Measurements from ENCODE around the gene ARHGAP6.

ARHGAP6 gene

DNA sequence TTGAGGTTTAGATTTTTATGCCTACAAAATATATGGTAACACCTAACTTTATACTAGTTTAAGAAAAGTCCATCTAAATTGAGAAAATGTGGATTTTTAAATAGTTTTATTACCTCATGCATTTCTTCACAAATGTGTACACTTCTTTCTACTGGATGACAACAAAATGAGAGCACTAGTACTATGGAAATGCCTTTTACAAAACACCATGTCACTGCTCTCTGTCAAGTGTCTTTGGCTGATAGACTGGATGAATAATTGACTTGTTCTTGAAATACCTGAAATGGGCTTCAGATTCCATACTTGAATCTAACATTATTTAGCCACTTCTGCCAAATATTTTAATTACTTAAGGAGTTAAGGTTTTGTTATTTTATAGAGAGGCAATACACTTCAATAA is 323.0 kb downstream of the ARHGAP6 start:
- no peak for FAIRE-seq

DNA sequence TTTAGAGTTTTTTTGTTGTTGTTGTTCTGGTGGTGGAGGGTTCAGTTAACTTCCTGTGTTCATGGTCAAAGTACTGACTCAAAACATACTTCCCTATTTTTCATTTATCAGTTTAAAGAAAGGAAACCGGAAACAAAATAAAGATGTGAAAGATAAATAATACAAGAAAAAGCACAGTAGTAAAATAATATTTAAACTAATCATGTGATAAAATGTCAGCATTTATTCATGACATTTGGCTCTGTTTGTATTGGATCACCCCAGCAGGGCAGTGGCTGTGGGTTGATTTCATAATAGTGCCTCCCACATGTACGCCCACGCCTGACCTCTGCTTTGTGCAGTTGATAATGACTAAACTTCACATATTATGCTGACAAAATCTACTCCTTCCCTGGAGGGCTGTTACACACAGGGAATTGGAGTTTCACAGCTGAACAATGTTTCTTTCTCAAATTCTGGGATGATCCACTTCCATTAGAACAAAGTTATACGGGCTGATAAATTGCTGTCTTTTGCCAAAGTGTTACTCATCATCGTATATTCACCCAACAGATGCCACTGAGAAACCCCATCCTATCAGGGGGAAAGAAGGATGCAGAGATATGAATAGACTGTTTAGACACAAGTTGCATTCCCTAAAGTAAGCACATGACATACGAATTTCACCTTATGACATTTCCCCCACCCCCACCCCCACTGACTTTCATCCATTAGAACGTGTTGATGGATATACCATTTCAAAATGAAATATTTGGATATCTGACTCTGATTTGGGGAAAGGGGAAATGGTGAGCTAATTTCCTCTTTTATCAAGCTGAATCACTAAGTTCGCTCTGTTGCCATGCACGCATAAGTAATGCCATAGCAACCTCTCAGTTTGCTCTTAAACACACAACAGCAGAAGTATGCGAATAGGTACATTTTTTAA is 324.2 kb downstream of the ARHGAP6 start:
- no peak for FAIRE-seq

DNA sequence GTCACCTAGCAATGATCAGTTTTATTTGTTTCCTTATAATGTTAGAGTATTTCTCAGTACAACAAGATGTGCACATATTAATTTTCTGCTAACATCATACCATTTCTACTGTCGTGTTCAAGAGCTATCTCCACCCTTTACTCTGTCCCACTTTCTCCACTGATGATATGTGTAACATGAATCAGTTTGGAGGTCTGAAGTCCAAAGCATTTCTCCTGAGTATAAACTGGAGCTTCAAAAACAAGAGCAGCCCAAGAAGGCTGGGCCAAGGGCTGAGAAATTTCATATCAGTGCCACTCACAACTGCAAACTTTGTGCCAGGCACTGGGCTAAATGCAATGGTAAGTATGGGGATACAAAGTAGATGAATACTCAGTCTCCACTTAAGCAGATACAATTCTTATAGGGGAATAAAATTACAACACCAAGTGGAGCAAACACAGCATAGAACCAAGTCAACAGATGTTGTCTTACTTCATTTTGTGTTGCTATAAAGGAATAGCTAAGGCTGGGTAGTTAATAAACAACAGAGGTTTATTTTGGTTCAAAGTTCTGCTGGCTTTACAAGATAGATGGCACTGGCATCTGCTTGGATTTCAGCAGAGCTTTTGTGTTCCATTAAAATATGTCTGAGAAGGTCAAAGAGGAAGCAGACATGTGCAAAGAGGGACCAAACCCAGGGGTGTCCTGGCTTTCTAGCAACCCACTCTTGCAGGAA is 328.3 kb downstream of the ARHGAP6 start:
- no peak for FAIRE-seq

DNA sequence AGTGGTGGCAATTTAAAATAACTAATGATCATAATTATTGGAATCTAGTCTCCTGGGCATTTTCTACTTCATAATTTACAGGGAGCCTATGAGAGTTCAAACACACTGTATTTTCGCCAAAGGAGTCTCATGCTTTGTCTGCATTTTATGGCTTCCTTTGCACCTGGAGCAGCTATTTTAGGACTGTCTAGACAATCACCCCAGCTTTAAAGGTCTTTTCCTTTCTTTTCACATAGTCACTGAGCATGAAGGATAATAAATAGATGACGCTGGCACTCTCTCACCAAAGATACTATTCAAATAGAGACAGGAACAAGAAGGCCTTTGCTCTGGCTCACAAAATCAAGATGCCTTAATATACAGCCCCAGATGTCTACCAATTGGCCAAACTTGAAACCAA is 329.5 kb downstream of the ARHGAP6 start:
- no peak for FAIRE-seq

DNA sequence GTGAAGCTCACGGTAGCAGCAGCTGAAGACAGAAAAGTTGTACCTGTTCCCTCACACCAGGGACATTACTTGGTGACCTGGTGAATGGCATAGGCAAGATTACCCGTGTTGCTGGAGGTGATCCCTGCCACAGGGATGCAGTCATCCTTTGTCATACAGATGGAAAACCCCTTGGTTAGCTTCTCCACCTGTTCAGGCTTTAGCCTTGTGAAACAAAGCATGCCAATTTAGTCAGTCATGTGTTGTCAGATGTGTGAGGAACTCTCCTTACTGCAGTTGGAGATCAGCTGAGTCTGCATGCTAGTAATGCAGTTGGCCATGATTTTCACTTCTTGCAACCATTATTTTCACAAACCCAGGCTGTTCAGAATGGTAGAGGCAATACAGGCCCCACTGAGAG is 331.6 kb downstream of the ARHGAP6 start:
- no peak for FAIRE-seq

DNA sequence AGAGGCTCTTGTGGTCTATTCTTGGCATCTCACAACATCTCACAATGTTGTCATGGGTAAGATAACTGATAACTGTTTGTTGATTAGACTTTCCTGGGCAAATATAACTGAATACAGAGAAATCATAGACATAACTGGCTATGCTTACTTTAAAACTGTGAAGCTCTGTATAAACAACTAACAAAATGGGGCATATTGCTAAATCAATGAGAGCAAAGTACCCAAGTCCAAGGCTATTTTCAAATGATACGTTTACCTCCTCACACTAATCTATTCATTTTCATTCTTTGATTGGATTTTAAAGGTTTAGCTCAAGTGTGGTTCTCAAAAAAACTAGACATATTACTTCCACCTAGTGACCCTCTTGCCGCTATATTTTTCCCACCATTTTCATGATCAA is 333.9 kb downstream of the ARHGAP6 start:
- no peak for FAIRE-seq

DNA sequence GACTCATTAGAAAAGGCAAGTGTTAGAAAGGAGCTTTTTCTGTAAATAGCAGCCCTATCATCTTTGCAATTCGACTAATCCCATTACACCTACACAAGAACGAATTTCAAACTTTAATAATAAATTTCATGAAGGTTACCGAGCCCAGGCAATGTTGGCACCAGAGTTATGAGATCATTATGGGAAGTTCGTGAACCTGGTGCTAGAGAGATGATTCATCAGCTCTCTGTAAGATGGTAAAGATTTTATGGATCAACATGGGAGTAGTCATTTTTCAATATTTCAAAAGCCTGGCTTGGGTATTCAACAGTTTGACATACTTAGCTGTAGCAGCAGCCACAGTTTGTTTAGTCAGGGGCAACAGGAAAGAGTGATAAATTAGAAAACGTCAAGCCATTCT is 336.7 kb downstream of the ARHGAP6 start:
- no peak for FAIRE-seq

DNA sequence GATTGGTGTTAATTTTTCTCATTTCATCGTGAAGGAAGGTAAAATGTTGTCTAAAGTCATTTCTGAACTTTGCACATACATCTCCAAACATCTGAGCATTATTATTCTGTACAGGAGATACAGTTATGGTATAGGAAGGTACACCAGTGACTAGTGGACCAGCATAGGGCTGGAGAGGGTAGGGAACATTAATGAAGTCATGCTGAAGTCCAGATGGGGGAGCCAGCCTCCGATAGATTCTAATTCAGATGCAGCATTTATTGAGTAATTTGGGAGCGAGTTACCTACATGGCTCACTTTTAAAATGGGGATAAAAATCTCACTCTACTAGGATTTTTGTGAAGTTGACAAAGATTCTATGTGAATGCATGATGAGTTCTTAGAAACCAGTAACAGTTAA is 337.6 kb downstream of the ARHGAP6 start:
- FAIRE-seq: no peak

DNA sequence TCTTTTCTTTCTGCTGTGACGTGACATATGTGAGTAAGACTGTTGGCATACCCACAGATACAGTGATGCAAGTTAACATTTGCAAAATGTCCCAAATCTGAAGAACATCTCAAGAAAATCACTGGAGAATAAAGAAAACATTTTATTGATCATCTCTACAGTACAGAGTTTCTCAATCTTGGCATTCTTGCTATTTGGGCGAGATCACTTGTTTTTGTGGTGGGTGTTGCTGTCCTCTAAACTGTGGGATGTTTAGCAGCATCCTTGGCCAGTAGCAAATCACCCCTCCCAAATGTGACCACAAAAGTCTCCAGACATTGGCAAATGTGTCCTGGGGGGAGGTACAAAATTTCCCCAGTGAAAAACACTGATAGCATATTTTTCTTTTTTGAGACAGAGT is 343.7 kb downstream of the ARHGAP6 start:
- no peak for FAIRE-seq

DNA sequence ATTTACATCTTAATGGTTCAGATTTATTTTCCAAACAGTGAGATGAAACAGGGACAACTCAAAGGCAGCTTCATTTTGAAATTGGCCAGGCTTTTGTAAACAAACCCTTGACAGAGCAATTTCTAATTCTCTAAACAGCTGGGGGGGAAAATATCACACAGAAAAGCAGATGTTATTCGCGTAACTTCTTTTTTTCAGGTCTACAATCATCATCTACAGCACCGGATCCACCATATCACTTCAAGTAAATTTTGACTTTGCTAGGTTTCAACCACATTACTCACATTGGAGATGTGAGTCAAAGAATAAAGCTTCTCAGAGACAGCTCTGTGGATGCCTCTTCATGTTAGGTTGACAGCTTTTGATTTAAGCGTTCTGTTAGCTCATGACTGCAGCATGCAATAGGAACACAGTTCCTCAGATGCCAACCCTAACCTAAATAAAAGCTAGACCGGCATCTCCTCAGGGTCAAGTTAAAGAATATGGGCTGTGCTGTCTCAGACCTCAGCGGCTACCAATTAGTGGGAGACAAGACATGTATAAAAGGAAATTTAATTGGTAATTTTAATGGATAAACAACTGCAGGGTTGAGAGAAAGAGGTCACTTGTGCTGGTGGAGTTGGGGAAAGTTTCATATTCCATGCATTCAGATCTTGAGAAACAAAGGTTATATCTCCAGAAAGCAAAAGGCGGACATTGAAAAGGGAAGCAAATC is 345.8 kb downstream of the ARHGAP6 start:
- FAIRE-seq: no peak

DNA sequence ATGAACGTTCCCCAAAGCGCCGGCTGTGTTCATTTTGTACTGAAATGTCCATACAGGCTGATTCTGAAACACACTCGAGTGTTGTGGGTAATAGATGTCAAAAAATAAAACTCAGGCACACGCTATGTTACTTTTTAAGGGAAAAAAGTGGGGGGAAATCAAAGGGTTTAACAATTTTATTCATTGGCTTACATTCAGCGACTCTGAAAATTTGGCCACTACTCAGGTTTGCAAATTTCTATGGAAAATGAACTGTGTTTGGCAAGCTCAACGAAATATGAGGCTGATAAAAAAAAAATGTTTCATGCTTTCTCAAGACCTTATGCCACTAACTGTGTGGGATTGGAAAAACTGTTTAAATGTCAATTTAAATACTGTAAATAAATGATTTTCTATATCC is 354.0 kb downstream of the ARHGAP6 start:
- no peak for FAIRE-seq

DNA sequence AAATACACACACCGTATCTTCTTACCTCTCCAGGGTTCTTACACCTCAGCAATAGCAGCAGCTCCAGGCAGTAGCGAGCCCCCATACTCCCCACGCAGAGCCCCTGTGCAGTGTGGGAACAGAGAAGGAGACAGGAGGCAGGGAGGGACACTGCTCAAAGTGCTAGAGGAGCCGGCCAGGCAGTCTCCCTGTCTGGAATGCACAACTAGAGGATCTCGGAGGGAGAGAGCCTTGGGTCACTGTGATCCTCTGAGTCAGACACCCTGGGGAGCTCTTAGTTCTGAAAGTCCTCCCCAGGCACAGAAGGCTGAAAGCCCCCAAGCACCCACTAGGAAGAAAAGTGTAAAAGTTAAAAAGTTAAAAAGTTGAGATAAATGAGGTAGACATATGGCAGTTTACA is 356.5 kb downstream of the ARHGAP6 start:
- FAIRE-seq: no peak

DNA sequence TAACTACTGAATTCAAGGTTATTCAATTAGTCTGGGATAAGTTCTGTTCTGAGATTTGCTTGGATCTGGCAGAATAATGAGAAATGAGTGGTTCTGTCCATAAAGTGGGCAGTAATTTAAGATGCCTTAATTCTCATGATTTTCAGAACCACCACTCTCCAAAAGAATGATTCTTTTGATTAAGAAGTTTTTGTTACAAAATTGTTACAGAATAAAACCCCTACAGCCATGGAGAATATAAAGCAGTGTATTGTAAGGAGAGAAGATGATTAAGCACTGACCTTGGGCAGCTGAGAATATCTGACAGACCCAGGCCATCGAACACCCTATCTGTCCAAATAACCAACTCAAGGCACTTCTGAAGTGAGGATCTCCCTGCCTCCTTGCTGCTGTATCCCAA is 360.1 kb downstream of the ARHGAP6 start:
- FAIRE-seq: no peak

DNA sequence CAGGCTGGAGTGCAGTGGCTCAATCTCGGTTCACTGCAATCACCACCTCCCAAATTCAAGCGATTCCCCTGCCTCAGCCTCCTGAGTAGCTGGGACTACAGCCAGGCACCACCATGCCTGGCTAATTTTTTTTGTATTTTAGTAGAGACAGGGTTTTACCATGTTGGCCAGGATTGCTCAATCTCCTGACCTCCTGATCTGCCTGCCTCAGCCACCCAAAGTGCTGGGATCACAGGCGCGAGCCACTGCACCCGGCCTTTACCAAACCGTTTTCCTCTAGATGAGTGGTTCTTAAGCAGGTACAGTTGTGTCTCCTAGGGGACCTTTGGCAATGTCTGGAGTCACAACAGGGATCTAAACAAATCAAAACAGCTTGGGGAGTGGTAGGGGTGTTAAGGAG is 360.9 kb downstream of the ARHGAP6 start:
- FAIRE-seq: no peak

DNA sequence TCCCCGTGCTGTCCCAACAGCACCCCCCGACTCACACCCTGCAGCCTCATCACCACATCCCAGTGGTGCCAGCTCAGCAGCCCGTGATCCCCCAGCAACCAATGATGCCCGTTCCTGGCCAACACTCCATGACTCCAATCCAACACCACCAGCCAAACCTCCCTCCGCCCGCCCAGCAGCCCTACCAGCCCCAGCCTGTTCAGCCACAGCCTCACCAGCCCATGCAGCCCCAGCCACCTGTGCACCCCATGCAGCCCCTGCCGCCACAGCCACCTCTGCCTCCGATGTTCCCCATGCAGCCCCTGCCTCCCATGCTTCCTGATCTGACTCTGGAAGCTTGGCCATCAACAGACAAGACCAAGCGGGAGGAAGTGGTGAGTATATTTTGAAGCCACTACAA is 367.1 kb downstream of the ARHGAP6 start:
- no peak for FAIRE-seq

DNA sequence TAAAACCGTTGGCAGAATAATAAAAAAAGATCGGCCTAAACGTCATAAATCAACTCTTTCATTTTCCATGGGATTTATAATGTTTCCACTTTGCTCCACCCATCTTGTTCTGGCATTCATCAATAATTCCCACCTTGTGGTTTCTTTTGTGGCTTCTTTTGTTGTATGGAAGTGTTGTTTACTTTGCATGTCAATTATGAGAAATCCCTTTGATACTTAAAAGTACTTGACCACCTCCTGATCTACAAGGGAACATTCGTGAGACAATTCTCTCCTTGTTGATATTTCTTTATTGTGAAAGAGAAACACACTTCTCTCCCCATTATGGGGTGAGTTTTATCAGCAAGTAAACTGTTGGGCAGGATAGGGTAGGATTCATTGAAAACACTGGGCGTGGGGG is 369.7 kb downstream of the ARHGAP6 start:
- no peak for FAIRE-seq

DNA sequence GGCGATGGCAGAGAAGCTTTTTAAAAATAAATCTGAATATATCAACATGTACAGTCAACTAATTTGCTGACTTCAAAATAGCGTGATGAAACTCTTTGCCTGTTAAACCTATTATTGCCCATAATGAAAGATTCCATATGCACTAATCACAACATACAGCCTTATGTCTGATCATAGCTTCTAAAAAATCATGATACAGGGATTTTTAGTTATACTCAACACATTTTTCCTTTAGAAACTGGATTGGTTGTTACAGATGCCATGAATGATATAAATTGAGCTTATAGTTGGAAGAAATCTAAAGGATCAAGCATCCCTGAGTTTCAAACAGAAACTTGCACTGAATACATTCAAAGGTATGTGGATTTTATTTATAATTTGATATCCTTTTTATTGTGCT is 372.6 kb downstream of the ARHGAP6 start, which contains the start of gene AMELX:
TSS of gene AMELX (plus strand) at position 301 of the 400 bp plus-strand sequence. CDS start 1,376 bp downstream, outside the sequence.
- FAIRE-seq: no peak

DNA sequence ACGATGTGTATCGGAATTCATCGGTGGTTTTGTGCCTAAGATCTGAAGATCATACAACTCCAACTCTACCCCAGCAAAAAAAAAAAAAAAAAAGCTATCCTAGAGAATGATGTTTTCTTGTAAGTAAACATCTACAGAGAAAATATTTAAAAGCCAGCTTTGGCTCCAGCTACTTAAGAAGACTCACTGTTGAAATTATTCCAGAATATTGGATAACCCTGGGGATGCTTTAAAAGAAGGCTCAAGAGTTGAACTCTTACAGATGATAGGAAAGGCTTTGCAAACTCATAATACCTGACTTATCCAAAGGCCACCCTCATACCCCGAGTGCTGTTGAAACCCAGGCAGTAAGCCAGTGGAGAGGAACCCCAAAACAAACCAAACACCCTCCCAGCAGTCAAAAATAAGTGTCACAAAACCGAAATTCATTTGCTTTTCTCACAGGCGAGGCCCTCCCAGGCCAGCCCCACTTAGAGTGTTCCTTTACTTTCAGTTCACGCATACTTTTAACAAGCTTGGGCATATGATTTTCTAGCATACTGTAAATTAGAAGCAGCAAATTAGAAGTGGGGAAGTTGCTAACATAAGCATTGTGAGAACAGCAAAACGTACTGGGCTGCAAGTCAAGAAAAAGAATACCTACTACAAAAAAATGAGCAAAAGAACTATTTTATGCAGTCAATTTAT is 375.2 kb downstream of the ARHGAP6 start:
- no peak for FAIRE-seq

DNA sequence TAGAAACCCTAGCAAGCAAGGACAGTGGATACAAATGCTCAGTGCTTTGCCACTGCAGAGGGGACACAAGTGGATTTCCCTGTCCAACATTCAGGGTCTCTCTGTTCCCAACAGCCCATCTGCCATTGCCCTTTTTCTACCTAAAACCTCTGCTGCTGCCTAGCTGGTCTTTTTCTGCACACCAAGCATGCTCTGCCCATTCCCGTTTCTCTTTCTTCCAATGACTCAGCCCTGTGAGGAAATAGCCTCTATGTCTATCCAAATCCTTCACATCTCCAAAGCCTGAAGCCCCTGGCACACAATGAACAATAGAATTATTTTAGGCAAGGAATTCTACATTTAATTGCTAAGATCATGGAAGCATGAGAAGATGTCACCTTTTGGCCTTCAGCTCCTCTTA is 378.2 kb downstream of the ARHGAP6 start:
- no peak for FAIRE-seq

DNA sequence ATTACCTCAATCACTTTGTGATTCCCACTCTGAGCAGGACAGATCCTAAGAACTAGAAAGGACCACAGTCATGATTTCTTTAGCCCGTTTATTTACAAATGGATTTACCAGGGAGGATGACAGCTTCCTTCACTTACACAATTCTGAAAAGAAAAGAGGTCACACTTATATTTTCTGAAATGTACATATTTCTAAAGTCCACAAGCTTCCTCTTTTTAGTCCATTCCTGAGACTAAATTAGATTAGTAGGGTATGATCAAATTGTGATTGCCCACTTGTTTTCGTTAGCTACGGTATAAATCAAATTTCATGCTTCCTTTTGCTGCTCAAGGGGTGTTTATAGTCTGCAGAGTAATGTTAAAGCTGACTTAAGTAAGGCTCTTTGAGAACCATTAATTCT is 380.1 kb downstream of the ARHGAP6 start:
- FAIRE-seq: no peak

DNA sequence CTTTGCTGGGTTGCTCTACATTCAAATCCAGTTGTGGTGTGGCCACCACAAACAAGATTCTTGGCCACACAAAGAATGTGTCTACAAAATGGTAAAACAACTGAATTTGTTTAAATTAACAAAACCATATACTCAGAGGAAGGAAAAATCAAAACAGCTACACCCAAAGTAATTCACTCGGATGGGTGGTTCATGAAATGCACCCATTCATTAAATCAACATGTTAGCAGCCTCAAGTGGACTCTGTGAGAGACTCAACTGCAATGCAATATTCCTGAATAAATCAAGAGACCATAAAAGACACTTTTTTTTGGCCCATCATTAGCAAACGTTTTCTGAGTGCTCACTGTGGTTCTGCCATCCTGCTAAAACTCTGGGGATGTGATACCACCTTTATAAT is 383.7 kb downstream of the ARHGAP6 start:
- FAIRE-seq: no peak

DNA sequence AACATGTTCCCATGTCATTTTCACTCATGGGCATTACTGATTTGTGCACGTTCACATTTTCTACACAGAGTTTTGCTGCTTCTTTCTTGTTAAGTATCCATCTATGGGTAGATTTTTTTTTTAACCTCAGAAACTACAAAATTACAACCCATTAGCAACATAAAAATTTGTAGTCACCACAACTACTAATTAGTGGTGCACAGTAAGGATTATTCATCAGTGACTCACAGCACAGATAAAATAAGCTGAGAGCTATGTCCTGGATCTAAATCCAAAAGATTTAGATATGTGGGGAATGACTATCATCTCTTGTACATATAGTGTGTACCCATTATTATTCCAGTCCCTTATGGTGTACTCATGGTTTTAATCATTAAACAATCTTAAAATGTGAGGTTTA is 392.2 kb downstream of the ARHGAP6 start:
- no peak for FAIRE-seq

DNA sequence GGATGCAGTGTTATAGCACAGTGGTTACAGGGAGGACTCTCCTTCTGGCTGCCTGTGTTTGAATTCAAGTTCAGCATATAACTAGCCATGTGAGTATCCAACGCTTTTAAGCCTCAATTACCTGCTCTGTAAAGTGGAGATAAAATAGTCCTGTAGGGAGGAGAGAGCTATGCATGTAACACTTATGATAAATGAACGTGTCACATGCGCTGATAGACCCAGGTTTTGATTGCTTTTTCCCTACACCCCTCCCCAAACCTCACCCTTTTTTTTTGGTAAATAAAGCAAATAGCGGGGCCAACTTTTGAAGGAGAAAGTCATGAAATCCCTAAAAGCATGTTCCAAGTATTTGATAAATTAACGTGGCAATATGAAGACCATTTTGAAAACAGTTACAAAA is 392.9 kb downstream of the ARHGAP6 start:
- no peak for FAIRE-seq

All from G401.6 (cell line).